Ishikawa (cell line): ENCODE measurements around the gene GLCCI1.
A peak's percentile ranks its signal among the peaks of the same experiment; 100 is the strongest.

ENCODE experiments used
- CEBPB ChIP-seq: IDR thresholded peaks from 2 replicates; pipeline ENCODE4 v1.6.1; 2012
- CREB1 ChIP-seq: IDR thresholded peaks from 2 replicates; pipeline ENCODE4 v1.6.1; 2012; ENCODE audit warnings: low read depth
- EGR1 ChIP-seq: IDR thresholded peaks from 2 replicates; pipeline ENCODE4 v1.6.1; 2012
- EP300 ChIP-seq: IDR thresholded peaks from 2 replicates; pipeline ENCODE4 v1.6.1; 2012; ENCODE audit warnings: borderline replicate concordance
- FOXM1 ChIP-seq: IDR thresholded peaks from 2 replicates; pipeline ENCODE4 v1.6.1; 2012; ENCODE audit warnings: low read depth, borderline replicate concordance
- MAX ChIP-seq: IDR thresholded peaks from 2 replicates; pipeline ENCODE4 v1.6.1; 2012
- NFIC ChIP-seq: IDR thresholded peaks from 2 replicates; pipeline ENCODE4 v1.6.1; 2012
- RAD21 ChIP-seq: IDR thresholded peaks from 2 replicates; pipeline ENCODE4 v1.6.1; 2012; ENCODE audit warnings: low read depth
- REST ChIP-seq: IDR thresholded peaks from 2 replicates; pipeline ENCODE4 v1.6.1; 2012; ENCODE audit warnings: low read depth, mild to moderate bottlenecking
- TAF1 ChIP-seq: IDR thresholded peaks from 2 replicates; pipeline ENCODE4 v1.6.1; 2012; ENCODE audit warnings: low read depth, mild to moderate bottlenecking
- TCF12 ChIP-seq: IDR thresholded peaks from 2 replicates; pipeline ENCODE4 v1.6.1; 2012; ENCODE audit warnings: low read depth
- TEAD4 ChIP-seq: IDR thresholded peaks from 2 replicates; pipeline ENCODE4 v1.6.1; 2012
- USF1 ChIP-seq: IDR thresholded peaks from 2 replicates; pipeline ENCODE4 v1.6.1; 2012
- YY1 ChIP-seq: IDR thresholded peaks from 2 replicates; pipeline ENCODE4 v1.6.1; 2012; ENCODE audit warnings: low read depth
- ZBTB7A ChIP-seq: IDR thresholded peaks from 2 replicates; pipeline ENCODE4 v1.6.1; 2012; ENCODE audit warnings: low read depth

Gene GLCCI1

GRCh38 chr7:8018961-8019360 lies 50.4 kb downstream of the GLCCI1 start:
- no peak for TF ChIP-seq NFIC
- TF ChIP-seq ZBTB7A, result no peak

- TF ChIP-seq USF1 (no peak), REST (no peak), RAD21 (no peak), EGR1 (no peak), NFIC (no peak), CREB1 (no peak), TAF1 (no peak), TCF12 (no peak), FOXM1 (no peak), TEAD4 (no peak), EP300 (no peak), ZBTB7A (no peak), CEBPB (no peak), MAX (no peak), YY1 (no peak)
Measured at GRCh38 chr7:8022628-8023027, 54.0 kb downstream of the GLCCI1 start.

GRCh38 chr7:8035192-8035591 lies 66.6 kb downstream of the GLCCI1 start:
- TF ChIP-seq EGR1 (no peak), MAX (no peak), TCF12 (no peak), NFIC (no peak), TAF1 (no peak), ZBTB7A (no peak), USF1 (no peak), YY1 (no peak), REST (no peak), EP300 (no peak), CEBPB (no peak), RAD21 (no peak), FOXM1 (no peak), CREB1 (no peak), TEAD4 (no peak)

- TF ChIP-seq RAD21, result peak; percentile 73
- no peak for TF ChIP-seq YY1
Measured at GRCh38 chr7:8035647-8036518, 67.3 kb downstream of the GLCCI1 start.

GRCh38 chr7:8037151-8037550 lies 68.6 kb downstream of the GLCCI1 start:
- TF ChIP-seq MAX (no peak), YY1 (no peak), TCF12 (no peak), NFIC (no peak), CREB1 (no peak), USF1 (no peak), RAD21 (no peak), EGR1 (no peak), TEAD4 (no peak)
